HG03097 (cell line): ENCODE measurements around the gene PHF11.

Experiments
- ATAC-seq: cut with Tn5 transposase; IDR thresholded peaks from one replicate; pipeline ENCODE4 v1.9.1; 2021; ENCODE audit not compliant: unreplicated experiment, low FRiP score

Gene PHF11

GRCh38 chr13:49497272-49497671 lies 1.5 kb downstream of the PHF11 start:
- ATAC-seq: no peak

GRCh38 chr13:49498206-49498605 lies 2.5 kb downstream of the PHF11 start:
- ATAC-seq: no peak

- ATAC-seq: no peak
Observed at GRCh38 chr13:49499889-49500660, 4.3 kb downstream of the PHF11 start.

- ATAC-seq: no peak
Observed at GRCh38 chr13:49502954-49503353, 7.2 kb downstream of the PHF11 start.

GRCh38 chr13:49503951-49504350 lies 8.2 kb downstream of the PHF11 start:
- ATAC-seq: no peak

GRCh38 chr13:49512578-49512977 lies 16.8 kb downstream of the PHF11 start:
- ATAC-seq: no peak

- no peak for ATAC-seq
Observed at GRCh38 chr13:49516467-49516866, 20.7 kb downstream of the PHF11 start.

GRCh38 chr13:49517461-49517860 lies 21.7 kb downstream of the PHF11 start:
- ATAC-seq: no peak

- ATAC-seq: no peak
Observed at GRCh38 chr13:49521224-49521623, 25.5 kb downstream of the PHF11 start.

- ATAC-seq: no peak
Observed at GRCh38 chr13:49524740-49525501, 29.2 kb downstream of the PHF11 start.

- ATAC-seq: no peak
Observed at GRCh38 chr13:49527123-49527522, 31.4 kb downstream of the PHF11 start.

GRCh38 chr13:49528161-49528560 lies 32.4 kb downstream of the PHF11 start:
- ATAC-seq: no peak

GRCh38 chr13:49530457-49530856 lies 34.7 kb downstream of the PHF11 start:
- peak; percentile 69 for ATAC-seq

- no peak for ATAC-seq
Observed at GRCh38 chr13:49532593-49532992, 36.8 kb downstream of the PHF11 start.

GRCh38 chr13:49533011-49533410 lies 37.3 kb downstream of the PHF11 start:
- no peak for ATAC-seq

GRCh38 chr13:49533591-49534269 lies 38.0 kb downstream of the PHF11 start:
- no peak for ATAC-seq

GRCh38 chr13:49536144-49536873 lies 40.6 kb downstream of the PHF11 start:
- peak; percentile 57 for ATAC-seq

- ATAC-seq: no peak
Observed at GRCh38 chr13:49538404-49538803, 42.7 kb downstream of the PHF11 start.

- ATAC-seq: no peak
Observed at GRCh38 chr13:49539313-49539712, 43.6 kb downstream of the PHF11 start.

GRCh38 chr13:49539746-49540145 lies 44.0 kb downstream of the PHF11 start:
- ATAC-seq: no peak

- no peak for ATAC-seq
Observed at GRCh38 chr13:49540552-49540951, 44.8 kb downstream of the PHF11 start.
